HepG2 (cell line): Measurements from ENCODE around the gene ZFPM1. TPM values are rescaled to one million over a fixed set of nuclear protein-coding genes. Genes with fewer than 3 reads are reported as not detected.

Experiments
- AGO2 ChIP-seq: fragments of 200-400 bp; formaldehyde crosslinking; optimal IDR thresholded peaks from 2 replicates; pipeline ENCODE3; 2017; ENCODE audit warnings: mild to moderate bottlenecking, low read depth, low read length, moderate library complexity
- DDIT3 ChIP-seq: sonication (generic); formaldehyde crosslinking; IDR thresholded peaks from 2 replicates; pipeline ENCODE4 v1.4.0; 2020; ENCODE audit warnings: mild to moderate bottlenecking, missing genetic modification reagents
- EEA1 ChIP-seq: sonication (generic); formaldehyde crosslinking; IDR thresholded peaks from 2 replicates; pipeline ENCODE4 v1.5.1; 2020; ENCODE audit warnings: mild to moderate bottlenecking, missing genetic modification reagents, borderline replicate concordance
- GATA4 ChIP-seq: sonication (generic); IDR thresholded peaks from 2 replicates; pipeline ENCODE4 v1.6.1; 2016; ENCODE audit warnings: antibody characterized with exemption, low read depth, borderline replicate concordance
- GMEB1 ChIP-seq: sonication (generic); formaldehyde crosslinking; IDR thresholded peaks from 2 replicates; pipeline ENCODE4 v1.5.1; 2020; ENCODE audit warnings: missing genetic modification reagents, mild to moderate bottlenecking, borderline replicate concordance
- KLF16 ChIP-seq, 2 experiments: sonication (generic) in 1 of 2; formaldehyde crosslinking in 1 of 2; IDR thresholded peaks; 2 replicates each; pipeline versions ENCODE4 v1.6.1 to v1.8.0; 2016 to 2023; ENCODE audit warnings: missing genetic modification reagents in 2 of 2, missing compliant biosample characterization in 1 of 2
- MAZ ChIP-seq, 2 experiments: sonication (generic) in 1 of 2; formaldehyde crosslinking in 1 of 2; IDR thresholded peaks; 2 replicates each; pipeline versions ENCODE4 v1.5.0 to v1.6.1; 2012 to 2020; ENCODE audit warnings: low read depth in 2 of 2, mild to moderate bottlenecking in 2 of 2, borderline replicate concordance in 1 of 2, improper control_type of control experiment in 1 of 2, low read length in 1 of 2, missing genetic modification reagents in 1 of 2, moderate library complexity in 1 of 2
- MIER2 ChIP-seq: IDR thresholded peaks from 2 replicates; pipeline ENCODE4 v1.6.1; 2016; ENCODE audit warnings: missing biosample characterization, missing genetic modification reagents
- NFKB2 ChIP-seq: sonication (generic); formaldehyde crosslinking; IDR thresholded peaks from 2 replicates; pipeline ENCODE4 v1.4.0; 2020; ENCODE audit warnings: missing genetic modification reagents, borderline replicate concordance
- PRDM4 ChIP-seq: sonication (generic); formaldehyde crosslinking; IDR thresholded peaks from 2 replicates; pipeline ENCODE4 v1.9.0; 2021; ENCODE audit warnings: missing genetic modification reagents, borderline replicate concordance
- SALL2 ChIP-seq: sonication (generic); formaldehyde crosslinking; IDR thresholded peaks from 2 replicates; pipeline ENCODE4 v1.8.1; 2023; ENCODE audit warnings: mild to moderate bottlenecking, missing genetic modification reagents, inconsistent platforms
- TEF ChIP-seq: sonication (generic); formaldehyde crosslinking; IDR thresholded peaks from 2 replicates; pipeline ENCODE4 v1.5.0; 2020; ENCODE audit warnings: missing genetic modification reagents
- TIGD3 ChIP-seq: sonication (generic); formaldehyde crosslinking; IDR thresholded peaks from 2 replicates; pipeline ENCODE4 v1.5.1; 2020; ENCODE audit warnings: mild to moderate bottlenecking, missing genetic modification reagents, borderline replicate concordance
- ZBTB38 ChIP-seq: sonication (generic); formaldehyde crosslinking; IDR thresholded peaks from 2 replicates; pipeline ENCODE4 v1.5.1; 2020; ENCODE audit warnings: mild to moderate bottlenecking, missing genetic modification reagents
- ZFP91 ChIP-seq: sonication (generic); formaldehyde crosslinking; IDR thresholded peaks from 2 replicates; pipeline ENCODE4 v1.9.0; 2022; ENCODE audit warnings: missing genetic modification reagents, mild to moderate bottlenecking, borderline replicate concordance
- ZNF326 ChIP-seq: sonication (generic); formaldehyde crosslinking; IDR thresholded peaks from 2 replicates; pipeline ENCODE4 v1.4.0; 2020; ENCODE audit warnings: missing genetic modification reagents, borderline replicate concordance
- ZNF383 ChIP-seq: sonication (generic); formaldehyde crosslinking; IDR thresholded peaks from 2 replicates; pipeline ENCODE4 v1.4.0; 2020; ENCODE audit warnings: missing genetic modification reagents, mild to moderate bottlenecking, borderline replicate concordance
- ZNF629 ChIP-seq: sonication (generic); formaldehyde crosslinking; conservative IDR thresholded peaks from 2 replicates; pipeline ENCODE4 v1.5.0; 2020; ENCODE audit warnings: missing genetic modification reagents
- ZNF652 ChIP-seq: IDR thresholded peaks from 2 replicates; pipeline ENCODE4 v1.6.1; 2016; ENCODE audit warnings: low read depth, borderline replicate concordance
- ZNF672 ChIP-seq: sonication (generic); formaldehyde crosslinking; IDR thresholded peaks from 2 replicates; pipeline ENCODE4 v1.8.1; 2022; ENCODE audit warnings: missing genetic modification reagents
- ZNF713 ChIP-seq: sonication (generic); formaldehyde crosslinking; IDR thresholded peaks from 2 replicates; pipeline ENCODE4 v1.4.0; 2020; ENCODE audit warnings: mild to moderate bottlenecking, missing genetic modification reagents
- ZNF768 ChIP-seq: sonication (generic); formaldehyde crosslinking; IDR thresholded peaks from 2 replicates; pipeline ENCODE4 v1.4.0; 2020; ENCODE audit warnings: missing genetic modification reagents
- polyA plus RNA-seq, 8 experiments: library from polyadenylated mRNA; depleted of rRNA in 3 of 8; stranded (reverse) in 7 of 8; unstranded in 1 of 8; fragments of >200 nt; fragmentation: Illumina TruSeq in 4 of 8; extraction: Trizol in 4 of 8; gene quantifications; 2 replicates each; pipeline versions ENCODE4 v1.2.1 to v1.2.3, GENCODE V29; 2011 to 2016; ENCODE audit warnings: low read depth in 4 of 8, missing spikeins in 1 of 8, mixed read lengths in 1 of 8; ENCODE audit not compliant: insufficient read depth in 1 of 8
- total RNA-seq, 5 experiments: library from RNA; depleted of rRNA; stranded (reverse); fragments of >200 nt; fragmentation: Illumina TruSeq; extraction: Trizol; gene quantifications; 2 replicates each; pipeline ENCODE4 v1.2.3, GENCODE V29; 2016; ENCODE audit warnings: low read depth in 1 of 5

Gene ZFPM1
- total and polyA plus RNA-seq, 2 of the 13 experiments (the other 11 are each of a cell fraction or from before 2014, with no cell fraction given): 1.3 to 3.8 TPM

GRCh38 chr16:88506723-88507122, 53.6 kb downstream of the ZFPM1 start (continued):
- TF ChIP-seq ZNF768 (CRISPR knock-in tag) (peak; percentile 40; the same call in 1 of the 2 replicates), ZNF652 (CRISPR knock-in tag) (no peak), MAZ (IDR thresholded peaks at IDR 0.05; ENCODE audit: borderline replicate concordance, low read depth, low read length) (no peak), MAZ (CRISPR knock-in tag; IDR thresholded peaks at IDR 0.05; ENCODE audit: low read depth) (no peak), ZNF629 (CRISPR knock-in tag) (no peak), PRDM4 (CRISPR knock-in tag) (no peak), ZBTB38 (CRISPR knock-in tag) (peak; percentile 48), GMEB1 (CRISPR knock-in tag) (no peak), DDIT3 (no peak), MIER2 (CRISPR knock-in tag) (no peak), TEF (no peak), ZNF383 (CRISPR knock-in tag) (no peak), KLF16 (CRISPR knock-in tag; IDR thresholded peaks at IDR 0.05) (no peak), EEA1 (CRISPR knock-in tag) (no peak), SALL2 (CRISPR knock-in tag) (no peak), ZNF713 (CRISPR knock-in tag) (no peak), TIGD3 (no peak), AGO2 (peak; percentile 54), ZFP91 (CRISPR knock-in tag) (peak; percentile 20; the same call in 1 of the 2 replicates), ZNF672 (CRISPR knock-in tag) (no peak), ZNF326 (CRISPR knock-in tag) (no peak), NFKB2 (no peak), GATA4 (no peak)
